ENCODE data around the gene TENM4.

- TF ChIP-seq POLR2AphosphoS5 (IDR thresholded peaks at IDR 0.05; ENCODE audit: borderline replicate concordance, low read depth, low read length) = no peak
- no peak for TF ChIP-seq EZH2 (IDR thresholded peaks at IDR 0.05)
Measured at GRCh38 chr11:78704811-78705210, 736.0 kb downstream of the TENM4 start.
